Natural killer cell (primary cell): ENCODE data around the gene PEX11A. TPM values are rescaled to one million over a fixed set of nuclear protein-coding genes. Genes with fewer than 3 reads are reported as not detected.
A peak's percentile ranks its signal among the peaks of the same experiment; 100 is the strongest.

Source experiments
- ATAC-seq, 3 donors: fragments of 150-1000 bp in 2 of 3; fragments of 200-7000 bp in 1 of 3; cut with Tn5 transposase; 1 replicate in 1 of 3; 2 replicates in 2 of 3; pipeline ENCODE4 v1.10.0; 2021; ENCODE audit warnings: mild to moderate bottlenecking in 2 of 3, moderate library complexity in 2 of 3
- DNase-seq, 2 donors: peaks; one replicate each; pipeline versions ENCODE4 v3.0.0 to v3.0.0-alpha.2; 2013 to 2021; ENCODE audit warnings: mixed read lengths in 1 of 2
- H3K27ac ChIP-seq: one replicate; pipeline ENCODE4 v1.5.1; 2013; ENCODE audit warnings: mild to moderate bottlenecking, low read length
- H3K27me3 ChIP-seq: one replicate; pipeline ENCODE4 v1.6.1; 2013; ENCODE audit warnings: low read length; ENCODE audit not compliant: control insufficient read depth, insufficient read depth
- H3K36me3 ChIP-seq: one replicate; pipeline ENCODE4 v1.6.1; 2013; ENCODE audit warnings: low read length; ENCODE audit not compliant: control insufficient read depth, insufficient read depth
- H3K4me1 ChIP-seq: one replicate; pipeline ENCODE4 v1.6.1; 2013; ENCODE audit warnings: low read length; ENCODE audit not compliant: control insufficient read depth, insufficient read depth
- H3K4me3 ChIP-seq: one replicate; pipeline ENCODE4 v1.5.1; 2013; ENCODE audit warnings: low read length
- H3K9me3 ChIP-seq: one replicate; pipeline ENCODE4 v1.6.1; 2013; ENCODE audit warnings: low read length; ENCODE audit not compliant: control insufficient read depth, insufficient read depth
- H3K27ac Mint-ChIP-seq, 2 donors: one replicate each; pipeline ENCODE4 v1.8.0; 2022; ENCODE audit warnings: mild to moderate bottlenecking in 2 of 2, mixed read lengths in 2 of 2, moderate library complexity in 1 of 2
- H3K27me3 Mint-ChIP-seq, 2 donors: one replicate each; pipeline ENCODE4 v1.8.0; 2022; ENCODE audit warnings: low read depth in 2 of 2, mixed read lengths in 2 of 2
- H3K36me3 Mint-ChIP-seq: one replicate; pipeline ENCODE4 v1.8.0; 2022; ENCODE audit warnings: mixed read lengths
- H3K4me1 Mint-ChIP-seq, 2 donors: one replicate each; pipeline ENCODE4 v1.8.0; 2022; ENCODE audit warnings: mixed read lengths in 2 of 2
- H3K4me3 Mint-ChIP-seq: one replicate; pipeline ENCODE4 v1.8.0; 2022; ENCODE audit warnings: mild to moderate bottlenecking, moderate library complexity, mixed read lengths
- H3K9me3 Mint-ChIP-seq, 2 donors: one replicate each; pipeline ENCODE4 v1.8.0; 2022; ENCODE audit warnings: mixed read lengths in 2 of 2
- WGBS: methylation state at CpG from one replicate; pipeline ENCODE4 v1.1.7; 2013; ENCODE audit warnings: missing lambda C conversion rate; ENCODE audit not compliant: insufficient coverage; 5-methylcytosine and 5-hydroxymethylcytosine counted together
- intact Hi-C: fragments of 100-400 bp; cut with micrococcal nuclease; formaldehyde crosslinking; loops from one replicate; pipeline ENCODE4 v1.14.2; 2022
- total RNA-seq, 4 donors: library from RNA; stranded (reverse); fragments of 120-200 nt in 1 of 4; gene quantifications; one replicate each; pipeline versions ENCODE4 v1.2.3 to v1.2.4, GENCODE V29; 2013 to 2022
- TF ChIP-seq, protein P1 (sequence below): fragments of 200-600 bp; IDR thresholded peaks from one replicate; pipeline ENCODE4 v1.8.0; 2022; ENCODE audit warnings: antibody characterized with exemption

PEX11A gene
- total RNA-seq, 3 donors from 2014 or later (not counting 1 experiment from before 2014, with no cell fraction given): 2.0 to 3.1 (median 3.1) TPM

DNA sequence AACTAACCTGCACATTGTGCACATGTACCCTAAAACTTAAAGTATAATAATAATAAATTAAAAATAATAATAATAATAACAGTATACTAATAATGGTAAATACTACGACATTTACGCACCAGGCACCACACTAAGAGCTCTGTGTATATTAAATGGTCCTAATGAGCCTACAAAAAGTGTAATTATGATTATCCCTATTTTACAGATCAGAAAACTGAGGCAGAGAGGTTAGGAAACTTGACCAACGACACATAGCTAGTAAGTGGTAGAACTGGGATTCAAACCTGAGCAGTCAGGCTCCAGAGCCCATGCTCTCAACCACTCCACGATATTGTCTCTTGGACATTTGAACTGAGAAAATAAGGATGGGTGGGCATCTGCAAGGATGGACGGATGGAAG, 50.3 kb downstream of the PEX11A start:
- ATAC-seq: no peak
- Histone ChIP-seq H3K9me3 (no peaks in the 10 kb centered on the region), H3K27me3 (no peaks in the 10 kb centered on the region), H3K27ac (no peak overlapping the region), H3K4me1 (peaks cover 4% of the 10 kb centered on the region), H3K36me3 (no peaks in the 10 kb centered on the region), H3K4me3 (no peak overlapping the region)
- Mint-ChIP-seq H3K9me3 (no peaks in the 10 kb centered on the region), H3K27ac (no peak overlapping the region), H3K4me1 (peaks cover 0 to 5% of the 10 kb centered on the region in 2 donors), H3K27me3 (no peaks in the 10 kb centered on the region), H3K36me3 (no peaks in the 10 kb centered on the region), H3K4me3 (no peak overlapping the region)
- DNase-seq: no peak
- intact Hi-C loops: no loop called here
- WGBS: 96% methylated on average over 3 of the region's 5 CpGs
- TF ChIP-seq, protein P1, sequence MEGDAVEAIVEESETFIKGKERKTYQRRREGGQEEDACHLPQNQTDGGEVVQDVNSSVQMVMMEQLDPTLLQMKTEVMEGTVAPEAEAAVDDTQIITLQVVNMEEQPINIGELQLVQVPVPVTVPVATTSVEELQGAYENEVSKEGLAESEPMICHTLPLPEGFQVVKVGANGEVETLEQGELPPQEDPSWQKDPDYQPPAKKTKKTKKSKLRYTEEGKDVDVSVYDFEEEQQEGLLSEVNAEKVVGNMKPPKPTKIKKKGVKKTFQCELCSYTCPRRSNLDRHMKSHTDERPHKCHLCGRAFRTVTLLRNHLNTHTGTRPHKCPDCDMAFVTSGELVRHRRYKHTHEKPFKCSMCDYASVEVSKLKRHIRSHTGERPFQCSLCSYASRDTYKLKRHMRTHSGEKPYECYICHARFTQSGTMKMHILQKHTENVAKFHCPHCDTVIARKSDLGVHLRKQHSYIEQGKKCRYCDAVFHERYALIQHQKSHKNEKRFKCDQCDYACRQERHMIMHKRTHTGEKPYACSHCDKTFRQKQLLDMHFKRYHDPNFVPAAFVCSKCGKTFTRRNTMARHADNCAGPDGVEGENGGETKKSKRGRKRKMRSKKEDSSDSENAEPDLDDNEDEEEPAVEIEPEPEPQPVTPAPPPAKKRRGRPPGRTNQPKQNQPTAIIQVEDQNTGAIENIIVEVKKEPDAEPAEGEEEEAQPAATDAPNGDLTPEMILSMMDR: no peak

DNA sequence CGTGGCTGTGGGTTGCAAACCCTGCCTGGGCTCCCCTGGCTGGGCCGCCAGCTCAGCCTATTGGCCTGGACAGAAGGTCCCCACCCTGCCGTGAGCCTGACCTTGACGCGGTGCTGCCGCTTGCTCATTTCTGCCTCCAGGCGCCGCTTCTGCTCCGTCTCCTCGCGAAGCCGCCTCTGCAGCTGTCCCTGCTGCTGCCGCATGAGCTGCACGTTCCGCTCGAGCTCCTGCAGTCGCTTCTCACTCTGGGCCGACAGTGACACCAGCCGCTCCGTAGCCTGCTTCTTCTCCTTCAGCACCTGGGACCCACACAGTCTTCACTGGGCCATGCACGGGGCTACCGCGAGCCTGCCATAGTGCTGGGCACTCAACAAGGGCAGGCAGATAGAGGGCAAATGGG, 57.0 kb downstream of the PEX11A start:
- no peaks in the 10 kb centered on the region for H3K27me3 Mint-ChIP-seq
- no peaks in the 10 kb centered on the region for H3K9me3 Mint-ChIP-seq
- Histone ChIP-seq H3K27ac (no peak overlapping the region), H3K36me3 (no peaks in the 10 kb centered on the region), H3K27me3 (no peaks in the 10 kb centered on the region), H3K4me1 (no peaks in the 10 kb centered on the region), H3K9me3 (no peaks in the 10 kb centered on the region), H3K4me3 (no peak overlapping the region)
- no peaks in the 10 kb centered on the region for H3K4me1 Mint-ChIP-seq
- ATAC-seq (no peak), DNase-seq (no peak)
- no peaks in the 10 kb centered on the region for H3K36me3 Mint-ChIP-seq
- 93% methylated on average over 23 of the region's 23 CpGs for WGBS
- H3K4me3 Mint-ChIP-seq: no peak overlapping the region
- no peak overlapping the region for H3K27ac Mint-ChIP-seq
- TF ChIP-seq, protein P1: no peak
- intact Hi-C loops: no loop called here

DNA sequence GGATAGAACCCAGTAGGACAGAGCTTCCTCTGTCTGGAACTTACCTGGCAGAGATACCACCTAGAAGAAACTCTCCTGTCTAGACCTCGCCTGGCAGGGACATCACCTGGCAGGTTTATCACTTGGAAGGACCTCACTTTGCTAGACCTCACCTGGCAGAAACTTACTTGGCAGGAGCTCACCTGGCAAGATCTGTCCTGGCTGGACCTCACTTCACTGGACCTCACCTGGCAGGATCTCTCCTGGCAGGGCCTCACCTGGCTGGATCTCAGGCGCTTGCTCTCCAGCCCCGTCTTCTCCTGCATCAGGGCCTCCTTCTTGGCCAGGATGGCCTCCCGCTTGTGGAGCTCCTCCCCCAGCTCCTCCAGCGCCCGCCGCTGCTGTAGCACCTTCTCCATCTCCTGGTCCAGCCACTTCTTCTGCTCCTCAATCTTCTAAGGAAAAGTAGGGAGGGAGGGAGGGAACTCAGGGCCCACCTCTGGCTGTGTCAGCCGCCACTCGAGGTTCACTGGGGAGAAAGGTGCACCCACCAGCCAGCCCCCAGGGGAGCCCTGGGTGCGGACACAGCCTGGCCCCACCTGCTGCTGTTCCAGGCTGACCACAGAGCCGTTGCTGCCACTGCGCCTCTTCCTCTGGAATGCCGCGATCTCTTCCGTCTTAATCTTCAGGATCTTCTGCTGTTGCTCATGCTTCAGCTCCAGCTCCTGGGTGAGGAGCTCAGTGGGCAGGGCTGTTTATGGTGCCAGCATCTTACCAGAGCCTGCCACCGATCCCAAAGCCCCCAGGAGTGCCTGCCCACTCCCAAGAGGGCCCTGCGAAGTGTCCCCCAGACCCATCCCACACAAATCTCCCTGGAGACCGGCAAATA, 57.8 kb downstream of the PEX11A start:
- intact Hi-C loops: no loop called here
- no peak overlapping the region for H3K27ac ChIP-seq
- Mint-ChIP-seq H3K27ac (no peak overlapping the region), H3K4me1 (no peaks in the 10 kb centered on the region), H3K4me3 (no peak overlapping the region), H3K36me3 (no peaks in the 10 kb centered on the region), H3K9me3 (no peaks in the 10 kb centered on the region), H3K27me3 (no peaks in the 10 kb centered on the region)
- no peak overlapping the region for H3K4me3 ChIP-seq
- DNase-seq (no peak), ATAC-seq (no peak)
- H3K36me3 ChIP-seq: no peaks in the 10 kb centered on the region
- TF ChIP-seq, protein P1: no peak
- no peaks in the 10 kb centered on the region for H3K9me3 ChIP-seq
- H3K4me1 ChIP-seq: no peaks in the 10 kb centered on the region
- WGBS: 96% methylated on average over 15 of the region's 18 CpGs
- no peaks in the 10 kb centered on the region for H3K27me3 ChIP-seq

DNA sequence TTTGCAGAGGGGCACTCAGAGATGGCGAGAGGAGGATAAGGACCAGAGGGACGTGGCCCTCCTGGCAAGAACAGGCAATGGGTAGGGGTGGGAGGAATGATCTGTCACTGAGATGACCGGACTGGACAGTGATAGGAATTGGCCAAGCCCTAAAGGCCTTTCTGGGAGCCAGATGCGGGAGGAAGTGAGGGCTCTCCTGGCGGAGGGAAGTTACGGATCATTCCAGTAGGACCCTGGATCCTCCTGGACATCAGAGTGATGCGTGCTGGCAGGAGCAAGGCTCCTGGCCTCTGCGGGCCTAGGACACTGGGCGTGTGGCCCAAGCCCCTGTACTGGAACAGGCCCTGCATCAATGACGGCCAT, 58.7 kb downstream of the PEX11A start:
- no peaks in the 10 kb centered on the region for H3K36me3 Mint-ChIP-seq
- Histone ChIP-seq H3K27me3 (no peaks in the 10 kb centered on the region), H3K27ac (no peak overlapping the region), H3K9me3 (no peaks in the 10 kb centered on the region), H3K36me3 (no peaks in the 10 kb centered on the region), H3K4me1 (no peaks in the 10 kb centered on the region), H3K4me3 (no peak overlapping the region)
- H3K9me3 Mint-ChIP-seq: no peaks in the 10 kb centered on the region
- no peaks in the 10 kb centered on the region for H3K27me3 Mint-ChIP-seq
- TF ChIP-seq, protein P1: no peak
- no peak overlapping the region for H3K27ac Mint-ChIP-seq
- intact Hi-C loops: no loop called here
- H3K4me3 Mint-ChIP-seq: no peak overlapping the region
- H3K4me1 Mint-ChIP-seq: no peaks in the 10 kb centered on the region
- 86% methylated on average over 10 of the region's 10 CpGs for WGBS
- ATAC-seq (peak in 1 of 3 donors; percentile 17), DNase-seq (no peak)
